ENCODE results near the gene XXYLT1. TPM values are rescaled to one million over a fixed set of nuclear protein-coding genes. Genes with fewer than 3 reads are reported as not detected.

Gene XXYLT1
- total and polyA plus RNA-seq, 9 of the 15 experiments (the other 6 are each of a cell fraction or from before 2014, with no cell fraction given), result 1.9 to 18.9 (median 15.0) TPM

DNA sequence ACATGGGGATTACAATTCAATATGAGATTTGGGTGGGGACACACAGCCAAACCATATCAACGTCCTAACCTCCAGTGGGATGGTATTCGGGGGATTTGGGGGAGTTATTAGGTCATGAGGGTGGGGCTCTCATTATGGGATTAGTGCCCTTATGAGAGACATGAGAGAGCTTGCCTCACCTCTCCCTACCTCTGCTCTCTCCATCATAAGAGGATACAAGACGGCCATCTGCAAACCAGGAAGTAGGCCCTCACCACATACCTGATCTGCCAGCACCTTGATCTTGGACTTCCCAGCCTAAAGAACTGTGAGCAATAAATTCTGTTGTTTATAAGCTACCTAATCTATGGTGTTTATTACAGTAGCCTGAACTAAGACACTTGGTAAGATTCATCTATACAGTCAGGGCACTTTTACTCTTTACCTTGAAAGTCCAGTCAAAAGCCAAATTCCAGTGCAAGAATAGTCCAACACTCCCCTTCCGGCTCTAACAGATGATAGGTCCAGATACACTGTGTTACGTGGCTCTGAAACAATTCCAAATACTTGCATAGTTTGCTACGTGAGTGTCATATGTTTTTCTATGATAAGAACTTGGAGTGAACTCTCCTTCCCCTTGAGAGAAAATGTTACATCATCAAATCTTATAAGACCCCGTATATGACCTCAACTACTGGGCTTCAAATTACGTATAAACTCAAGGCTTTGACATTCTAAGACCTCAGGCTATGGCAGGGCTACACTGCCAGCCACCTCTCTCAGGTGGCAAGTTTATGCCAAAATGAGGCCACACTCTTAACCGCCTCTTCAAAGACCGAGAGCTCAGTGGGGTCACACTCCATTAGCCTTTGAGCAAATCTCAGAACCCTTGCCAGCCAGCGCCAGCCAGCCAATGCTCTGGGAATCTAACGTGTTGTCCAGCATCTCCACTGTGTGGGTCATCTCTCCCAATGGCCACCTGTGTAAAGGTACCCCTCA, 129.9 kb downstream of the XXYLT1 start (continued):
- TF ChIP-seq, protein P1, sequence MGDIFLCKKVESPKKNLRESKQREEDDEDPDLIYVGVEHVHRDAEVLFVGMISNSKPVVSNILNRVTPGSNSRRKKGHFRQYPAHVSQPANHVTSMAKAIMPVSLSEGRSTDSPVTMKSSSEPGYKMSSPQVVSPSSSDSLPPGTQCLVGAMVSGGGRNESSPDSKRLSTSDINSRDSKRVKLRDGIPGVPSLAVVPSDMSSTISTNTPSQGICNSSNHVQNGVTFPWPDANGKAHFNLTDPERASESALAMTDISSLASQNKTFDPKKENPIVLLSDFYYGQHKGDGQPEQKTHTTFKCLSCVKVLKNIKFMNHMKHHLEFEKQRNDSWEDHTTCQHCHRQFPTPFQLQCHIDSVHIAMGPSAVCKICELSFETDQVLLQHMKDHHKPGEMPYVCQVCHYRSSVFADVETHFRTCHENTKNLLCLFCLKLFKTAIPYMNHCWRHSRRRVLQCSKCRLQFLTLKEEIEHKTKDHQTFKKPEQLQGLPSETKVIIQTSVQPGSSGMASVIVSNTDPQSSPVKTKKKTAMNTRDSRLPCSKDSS (IDR thresholded peaks at IDR 0.05; ENCODE audit: low read depth, partially characterized antibody), result no peak
- TF ChIP-seq NEUROD1 (IDR thresholded peaks at IDR 0.05; ENCODE audit: borderline replicate concordance, low read depth, low read length, partially characterized antibody), result peak; percentile 76
- peak; percentile 89 for TF ChIP-seq ZNF175 (CRISPR knock-in tag; IDR thresholded peaks at IDR 0.05; ENCODE audit: low read depth)
- no peak; the same call in 1 of the 2 replicates for TF ChIP-seq ZNF589 (CRISPR knock-in tag; IDR thresholded peaks at IDR 0.05; ENCODE audit: low read depth)
- peak; percentile 93 for TF ChIP-seq LEF1 (IDR thresholded peaks at IDR 0.05)
- TF ChIP-seq MAFK (IDR thresholded peaks at IDR 0.05; ENCODE audit: low read length), result peak; percentile 52; the same call in 1 of the 2 replicates
- TF ChIP-seq ETV1 (tag; conservative IDR thresholded peaks at IDR 0.05; ENCODE audit: low read depth), result peak; percentile 95
- TF ChIP-seq, protein P2, sequence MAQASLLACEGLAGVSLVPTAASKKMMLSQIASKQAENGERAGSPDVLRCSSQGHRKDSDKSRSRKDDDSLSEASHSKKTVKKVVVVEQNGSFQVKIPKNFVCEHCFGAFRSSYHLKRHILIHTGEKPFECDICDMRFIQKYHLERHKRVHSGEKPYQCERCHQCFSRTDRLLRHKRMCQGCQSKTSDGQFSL (CRISPR knock-in tag; IDR thresholded peaks at IDR 0.05), result no peak
- TF ChIP-seq, protein P2 (tag; IDR thresholded peaks at IDR 0.05), result peak in 1 of 2 experiments; percentile 28; a peak in 1 of 4 replicates
- no peak for TF ChIP-seq SMAD3 (CRISPR knock-in tag; conservative IDR thresholded peaks at IDR 0.05)
- TF ChIP-seq JUND (IDR thresholded peaks at IDR 0.05; ENCODE audit: borderline replicate concordance, low read depth, low read length), result peak; percentile 95
- peak; percentile 91 for TF ChIP-seq JUND (tag; IDR thresholded peaks at IDR 0.05; ENCODE audit: borderline replicate concordance, low read depth, low read length)
- no peak for TF ChIP-seq DACH1 (IDR thresholded peaks at IDR 0.05; ENCODE audit: partially characterized antibody)
- peak; percentile 92 for TF ChIP-seq NCOR1 (IDR thresholded peaks at IDR 0.05)
- peak; percentile 31; the same call in 1 of the 2 replicates for TF ChIP-seq ZNF79 (CRISPR knock-in tag; IDR thresholded peaks at IDR 0.05; ENCODE audit: low read depth)
- TF ChIP-seq, protein P3, sequence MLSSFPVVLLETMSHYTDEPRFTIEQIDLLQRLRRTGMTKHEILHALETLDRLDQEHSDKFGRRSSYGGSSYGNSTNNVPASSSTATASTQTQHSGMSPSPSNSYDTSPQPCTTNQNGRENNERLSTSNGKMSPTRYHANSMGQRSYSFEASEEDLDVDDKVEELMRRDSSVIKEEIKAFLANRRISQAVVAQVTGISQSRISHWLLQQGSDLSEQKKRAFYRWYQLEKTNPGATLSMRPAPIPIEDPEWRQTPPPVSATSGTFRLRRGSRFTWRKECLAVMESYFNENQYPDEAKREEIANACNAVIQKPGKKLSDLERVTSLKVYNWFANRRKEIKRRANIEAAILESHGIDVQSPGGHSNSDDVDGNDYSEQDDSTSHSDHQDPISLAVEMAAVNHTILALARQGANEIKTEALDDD (IDR thresholded peaks at IDR 0.05), result no peak
- peak in 1 of 2 experiments; percentile 79; a peak in 1 of 3 replicates for TF ChIP-seq CBX3 (IDR thresholded peaks at IDR 0.05; ENCODE audit: borderline replicate concordance in 1 of 2, low read length in 2 of 2)
- TF ChIP-seq, protein P4, sequence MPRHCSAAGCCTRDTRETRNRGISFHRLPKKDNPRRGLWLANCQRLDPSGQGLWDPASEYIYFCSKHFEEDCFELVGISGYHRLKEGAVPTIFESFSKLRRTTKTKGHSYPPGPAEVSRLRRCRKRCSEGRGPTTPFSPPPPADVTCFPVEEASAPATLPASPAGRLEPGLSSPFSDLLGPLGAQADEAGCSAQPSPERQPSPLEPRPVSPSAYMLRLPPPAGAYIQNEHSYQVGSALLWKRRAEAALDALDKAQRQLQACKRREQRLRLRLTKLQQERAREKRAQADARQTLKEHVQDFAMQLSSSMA (CRISPR knock-in tag; IDR thresholded peaks at IDR 0.05), result no peak
- TF ChIP-seq MYC (IDR thresholded peaks at IDR 0.05; ENCODE audit: low read depth, low read length), result no peak
- 0 out of 2 replicates have a peak, but pooled peaks have one; percentile 56 for TF ChIP-seq MYC (CRISPR knock-in tag; IDR thresholded peaks at IDR 0.05; ENCODE audit: borderline replicate concordance, low read depth)
- peak; percentile 82 for TF ChIP-seq CEBPG (CRISPR knock-in tag; IDR thresholded peaks at IDR 0.05)
- TF ChIP-seq CEBPG (tag; conservative IDR thresholded peaks at IDR 0.05 in 1 of 2, IDR thresholded peaks at IDR 0.05 in 1 of 2), result peak; percentile 82 to 99
- TF ChIP-seq ZBTB7A (IDR thresholded peaks at IDR 0.05; ENCODE audit: borderline replicate concordance, control insufficient read depth, low read depth, low read length), result no peak

Data from K562 (cell line).